Measurements from ENCODE around the gene GCAT. TPM values are rescaled to one million over a fixed set of nuclear protein-coding genes. Genes with fewer than 3 reads are reported as not detected.

Gene GCAT
- total RNA-seq, 4 donors from 2014 or later: 10.3 to 39.8 (median 21.5) TPM

DNA sequence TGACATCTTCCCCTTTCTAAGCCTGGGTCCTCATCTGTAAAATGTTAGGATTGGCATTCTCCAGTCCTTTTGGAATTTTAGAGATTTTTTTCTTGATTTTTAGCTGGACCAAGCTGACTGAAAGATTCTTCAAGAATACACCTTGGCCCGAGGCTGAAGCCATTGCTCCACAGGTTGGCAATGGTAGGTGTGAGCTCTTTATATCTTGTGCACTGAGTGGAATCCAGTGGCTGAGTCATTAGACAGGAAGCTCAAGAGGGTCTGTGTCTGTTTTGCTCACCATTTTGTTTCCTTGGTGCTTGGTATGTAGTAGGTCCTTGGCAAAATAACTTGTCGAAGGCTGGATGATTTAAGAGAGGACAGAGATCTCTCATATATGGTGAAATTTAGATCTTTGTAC is 47.7 kb downstream of the GCAT start:
- 86 to 89% methylated on average over 2 of the region's 2 CpGs for WGBS, 2 donors
- Histone ChIP-seq H3K36me3 (peaks cover 0 to 91% (median 14%) of the 10 kb centered on the region in 3 donors), H3K27ac (no peak overlapping the region)

DNA sequence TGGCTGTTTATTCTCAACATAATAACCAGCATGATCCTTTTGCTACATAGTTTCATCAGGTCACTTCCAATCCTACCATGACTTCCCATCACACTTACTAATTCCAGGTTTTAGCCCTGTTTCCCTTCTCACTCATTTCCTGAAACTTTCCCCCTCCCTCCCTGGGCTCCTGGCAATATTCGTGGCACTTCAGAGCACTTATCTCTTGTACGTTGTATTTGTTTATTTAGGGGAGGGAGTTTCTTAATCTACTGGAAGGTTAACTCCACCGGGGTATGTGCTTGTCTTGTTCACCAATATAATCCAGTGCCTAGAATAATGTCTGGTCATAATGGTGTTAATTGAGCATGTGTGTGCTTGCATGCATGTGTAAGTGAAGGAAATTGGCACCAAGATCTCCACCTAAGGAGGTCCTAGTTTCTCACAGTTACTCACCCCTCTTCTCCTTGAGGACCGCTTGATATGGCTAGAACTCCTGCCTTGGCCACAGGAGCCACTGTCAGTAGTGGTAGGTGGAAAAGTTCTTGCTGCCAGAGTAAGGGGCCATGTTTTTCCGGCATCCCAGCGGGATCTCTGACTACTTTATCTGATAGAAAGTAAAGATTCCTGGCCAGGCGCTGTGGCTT is 53.2 kb downstream of the GCAT start:
- H3K4me3 ChIP-seq: no peak overlapping the region
- WGBS, 2 donors: 77 to 81% methylated on average over 7 of the region's 7 CpGs
- no peak overlapping the region for H3K27ac ChIP-seq
- TF ChIP-seq POLR2A (IDR thresholded peaks at IDR 0.05) (no peak), EP300 (IDR thresholded peaks at IDR 0.05) (no peak)
- TF ChIP-seq, protein P1, sequence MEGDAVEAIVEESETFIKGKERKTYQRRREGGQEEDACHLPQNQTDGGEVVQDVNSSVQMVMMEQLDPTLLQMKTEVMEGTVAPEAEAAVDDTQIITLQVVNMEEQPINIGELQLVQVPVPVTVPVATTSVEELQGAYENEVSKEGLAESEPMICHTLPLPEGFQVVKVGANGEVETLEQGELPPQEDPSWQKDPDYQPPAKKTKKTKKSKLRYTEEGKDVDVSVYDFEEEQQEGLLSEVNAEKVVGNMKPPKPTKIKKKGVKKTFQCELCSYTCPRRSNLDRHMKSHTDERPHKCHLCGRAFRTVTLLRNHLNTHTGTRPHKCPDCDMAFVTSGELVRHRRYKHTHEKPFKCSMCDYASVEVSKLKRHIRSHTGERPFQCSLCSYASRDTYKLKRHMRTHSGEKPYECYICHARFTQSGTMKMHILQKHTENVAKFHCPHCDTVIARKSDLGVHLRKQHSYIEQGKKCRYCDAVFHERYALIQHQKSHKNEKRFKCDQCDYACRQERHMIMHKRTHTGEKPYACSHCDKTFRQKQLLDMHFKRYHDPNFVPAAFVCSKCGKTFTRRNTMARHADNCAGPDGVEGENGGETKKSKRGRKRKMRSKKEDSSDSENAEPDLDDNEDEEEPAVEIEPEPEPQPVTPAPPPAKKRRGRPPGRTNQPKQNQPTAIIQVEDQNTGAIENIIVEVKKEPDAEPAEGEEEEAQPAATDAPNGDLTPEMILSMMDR (IDR thresholded peaks at IDR 0.05): no peak
- H3K9me3 ChIP-seq: no peaks in the 10 kb centered on the region
- H3K36me3 ChIP-seq: peaks cover 0 to 99% (median 28%) of the 10 kb centered on the region in 3 donors
- no peaks in the 10 kb centered on the region for H3K27me3 ChIP-seq
- peaks cover 0 to 4% (median 0%) of the 10 kb centered on the region in 4 donors for H3K4me1 ChIP-seq
- no peak for DNase-seq (ENCODE audit: low spot score in 2 of 2)

More for the DNA sequence above, 47.7 kb downstream of the GCAT start:
- no peak for TF ChIP-seq EP300 (IDR thresholded peaks at IDR 0.05)
- TF ChIP-seq POLR2A (IDR thresholded peaks at IDR 0.05): no peak
- TF ChIP-seq, protein P1 (IDR thresholded peaks at IDR 0.05): no peak
- no peak for DNase-seq (ENCODE audit: low spot score in 2 of 2)
- H3K4me1 ChIP-seq: peaks cover 0 to 13% (median 4%) of the 10 kb centered on the region in 4 donors
- H3K9me3 ChIP-seq: no peaks in the 10 kb centered on the region
- H3K4me3 ChIP-seq: no peak overlapping the region
- no peaks in the 10 kb centered on the region for H3K27me3 ChIP-seq

DNA sequence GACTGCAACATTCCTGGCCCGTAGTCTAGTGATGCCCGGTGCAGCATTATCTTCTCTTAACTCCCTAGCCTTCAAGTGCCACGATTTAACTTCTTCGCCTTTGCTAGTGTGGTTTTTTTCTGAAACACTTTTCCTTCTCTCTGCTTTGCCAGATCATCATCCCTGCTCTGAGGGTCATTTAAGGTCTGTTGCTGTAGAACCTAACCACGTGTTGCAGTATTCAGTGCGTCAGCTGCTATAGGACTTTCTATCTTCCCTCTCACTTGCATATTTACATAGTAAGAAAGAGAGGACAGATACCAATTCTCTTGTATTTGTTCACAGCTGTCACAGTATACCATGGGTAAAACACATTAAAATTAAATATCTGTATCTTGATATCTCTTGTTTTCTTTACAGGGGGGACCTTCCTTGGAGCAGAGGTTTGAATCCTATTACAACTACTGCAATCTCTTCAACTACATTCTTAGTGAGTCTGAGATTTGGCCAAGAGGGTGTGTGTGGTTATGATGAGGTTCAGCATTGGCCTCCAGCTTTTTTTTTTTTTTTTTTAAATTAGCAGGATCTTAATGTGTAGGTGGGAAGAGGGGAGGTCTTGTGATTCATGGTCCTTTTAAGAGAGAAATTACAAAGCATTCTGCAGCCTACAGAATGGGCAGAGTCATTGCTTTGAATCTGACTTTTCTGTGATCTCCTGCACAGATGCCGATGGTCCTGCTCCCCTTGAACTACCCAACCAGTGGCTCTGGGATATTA is 55.0 kb downstream of the GCAT start:
- peaks cover 0 to 98% (median 27%) of the 10 kb centered on the region in 3 donors for H3K36me3 ChIP-seq
- 82 to 84% methylated on average over 7 of the region's 7 CpGs for WGBS, 2 donors
- no peak for DNase-seq (ENCODE audit: low spot score in 2 of 2)
- H3K27ac ChIP-seq: no peak overlapping the region
- H3K27me3 ChIP-seq: no peaks in the 10 kb centered on the region
- TF ChIP-seq EP300 (IDR thresholded peaks at IDR 0.05) (no peak), POLR2A (IDR thresholded peaks at IDR 0.05) (no peak)
- TF ChIP-seq, protein P1 (IDR thresholded peaks at IDR 0.05): no peak
- H3K4me1 ChIP-seq: peaks cover 0 to 4% (median 0%) of the 10 kb centered on the region in 4 donors
- H3K9me3 ChIP-seq: no peaks in the 10 kb centered on the region
- H3K4me3 ChIP-seq: no peak overlapping the region

DNA sequence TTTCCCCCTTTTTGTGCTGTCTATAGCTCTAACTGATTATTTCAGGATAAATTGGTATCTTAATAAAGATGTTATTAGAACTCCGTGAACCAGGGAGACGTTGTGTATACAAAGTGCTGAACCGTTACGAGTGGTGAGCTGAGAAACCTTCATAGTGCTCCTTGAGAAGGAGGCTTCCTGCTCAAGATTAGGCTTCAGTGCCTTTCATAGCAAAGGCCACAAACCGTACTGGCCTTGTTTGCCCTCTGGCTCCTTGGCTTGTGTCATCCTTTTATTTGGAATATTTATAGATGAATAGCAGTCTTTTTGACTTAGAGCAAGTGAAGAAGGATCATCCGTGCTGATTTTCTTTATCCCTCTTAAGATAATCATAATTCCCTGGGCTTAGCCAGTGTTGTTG is 57.8 kb downstream of the GCAT start:
- Histone ChIP-seq H3K4me3 (no peak overlapping the region), H3K27ac (no peak overlapping the region), H3K36me3 (peaks cover 6 to 91% (median 26%) of the 10 kb centered on the region in 3 donors), H3K4me1 (peaks cover 0 to 4% (median 0%) of the 10 kb centered on the region in 4 donors), H3K27me3 (no peaks in the 10 kb centered on the region), H3K9me3 (no peaks in the 10 kb centered on the region)
- no peak for DNase-seq (ENCODE audit: low spot score in 2 of 2)
- TF ChIP-seq, protein P1 (IDR thresholded peaks at IDR 0.05): no peak
- no peak for TF ChIP-seq POLR2A (IDR thresholded peaks at IDR 0.05)
- TF ChIP-seq EP300 (IDR thresholded peaks at IDR 0.05): no peak
- WGBS, 2 donors: 68% methylated on average over 6 of the region's 6 CpGs

Small RNA genes within 50 kb of the gene (small RNA-seq; reads per million reads assigned to genes)
- gene MIR659: 0.66 reads per million

Other genes with a start within 250 kb of the GCAT start
- 10 to 100 TPM; 28.4 to 53.4 (median 33.4) TPM for gene CDC42EP1, start 247.5 kb upstream of the GCAT start, total RNA-seq
- not detected for gene LGALS2, start 227.8 kb upstream of the GCAT start, total RNA-seq
- 10 to 100 TPM; 66.3 to 99.0 (median 77.2) TPM for gene GGA1, start 199.1 kb upstream of the GCAT start, total RNA-seq
- gene SH3BP1, start 168.3 kb upstream of the GCAT start, total RNA-seq: 10 to 100 TPM in 2 of 4 donors, 1 to 10 TPM in 2; 7.5 to 19.8 (median 13.9) TPM
- 10 to 100 TPM; 14.7 to 19.7 (median 16.2) TPM for gene PDXP, start 149.2 kb upstream of the GCAT start, total RNA-seq
- gene LGALS1, start 132.3 kb upstream of the GCAT start, total RNA-seq: 1,000 to 10,000 TPM; 1,362 to 3,592 (median 2,463) TPM
- gene NOL12, start 121.6 kb upstream of the GCAT start, total RNA-seq: 10 to 100 TPM; 24.1 to 39.5 (median 31.2) TPM
- gene TRIOBP, start 110.9 kb upstream of the GCAT start, total RNA-seq: 100 to 1,000 TPM; 140 to 160 (median 151) TPM
- gene GALR3, start 15.4 kb downstream of the GCAT start, total RNA-seq: not detected
- gene ANKRD54, start 36.4 kb downstream of the GCAT start, total RNA-seq: 10 to 100 TPM; 51.6 to 76.1 (median 58.8) TPM
- gene EIF3L, start 41.5 kb downstream of the GCAT start, total RNA-seq: 100 to 1,000 TPM; 271 to 291 (median 274) TPM
- 10 to 100 TPM; 10.7 to 34.5 (median 20.4) TPM for gene MICALL1, start 98.4 kb downstream of the GCAT start, total RNA-seq
- under 1 TPM in 1 of 4 donors, not detected in 3; 0.21 TPM for gene C22orf23, start 145.7 kb downstream of the GCAT start, total RNA-seq
- 100 to 1,000 TPM in 3 of 4 donors, 10 to 100 TPM in 1; 54.7 to 181 (median 120) TPM for gene POLR2F, start 145.8 kb downstream of the GCAT start, total RNA-seq
- 10 to 100 TPM; 59.9 to 94.0 (median 84.2) TPM for gene SOX10, start 176.6 kb downstream of the GCAT start, total RNA-seq
- 10 to 100 TPM; 32.1 to 49.8 (median 44.2) TPM for gene PICK1, start 249.5 kb downstream of the GCAT start, total RNA-seq